ENCODE results near the gene IPO4. TPM values are rescaled to one million over a fixed set of nuclear protein-coding genes. Genes with fewer than 3 reads are reported as not detected.

The IPO4 gene
- total and polyA plus RNA-seq, 9 of the 15 experiments (the other 6 are each of a cell fraction or from before 2014, with no cell fraction given): 7.3 to 122 (median 31.8) TPM

GRCh38 chr14:24146978-24147760 lies 41.4 kb downstream of the IPO4 start, which contains the start of gene RNF31 (continued):
- no peak for TF ChIP-seq ZNF518B (CRISPR knock-in tag; IDR thresholded peaks at IDR 0.05)
- TF ChIP-seq BCL6 (CRISPR knock-in tag; IDR thresholded peaks at IDR 0.05): no peak
- TF ChIP-seq SP1 (CRISPR knock-in tag; IDR thresholded peaks at IDR 0.05): peak; percentile 7; the same call in 1 of the 2 replicates
- TF ChIP-seq MLLT1 (IDR thresholded peaks at IDR 0.05): 0 out of 4 replicates have a peak, but pooled peaks of 1 of the 2 experiments have one; percentile 0
- no peak for TF ChIP-seq AFF1 (IDR thresholded peaks at IDR 0.05; ENCODE audit: low read depth in 1 of 2, partially characterized antibody in 2 of 2)
- no peak for TF ChIP-seq ZNF316 (IDR thresholded peaks at IDR 0.05)
- TF ChIP-seq POLR2G (IDR thresholded peaks at IDR 0.05; ENCODE audit: low read depth, low read length): peak; percentile 64
- TF ChIP-seq CBX8 (IDR thresholded peaks at IDR 0.05; ENCODE audit: borderline replicate concordance, extremely low read depth, low read depth, low read length, poor library complexity, severe bottlenecking): no peak
- TF ChIP-seq CREB1 (IDR thresholded peaks at IDR 0.05): 0 out of 2 replicates have a peak, but pooled peaks have one; percentile 10
- TF ChIP-seq CREB1 (CRISPR knock-in tag; IDR thresholded peaks at IDR 0.05): 0 out of 2 replicates have a peak, but pooled peaks have one; percentile 10
- no peak for TF ChIP-seq HCFC1 (IDR thresholded peaks at IDR 0.05; ENCODE audit: low read depth, low read length)
- no peak for TF ChIP-seq BCLAF1 (IDR thresholded peaks at IDR 0.05; ENCODE audit: borderline replicate concordance in 1 of 2, control insufficient read depth in 1 of 2, low read depth in 2 of 2, low read length in 1 of 2)
